Erythroblast (primary cell): ENCODE measurements around the gene FKBP10.

Experiments used
- DNase-seq, 2 experiments: peaks; one replicate each; lab custom pipeline; 2025; lab: John Stamatoyannopoulos, UW
- GATA1 ChIP-seq: IDR thresholded peaks from 2 replicates; pipeline ENCODE4 v1.6.1; 2011; ENCODE audit warnings: low read depth, mild to moderate bottlenecking, control low read depth, low read length, moderate library complexity
- POLR2A ChIP-seq: IDR thresholded peaks from 2 replicates; pipeline ENCODE4 v1.6.1; 2011; ENCODE audit warnings: mild to moderate bottlenecking, low read length

Gene FKBP10

GRCh38 chr17:41810659-41811548 is 1.9 kb upstream of the FKBP10 start:
- no peak for TF ChIP-seq GATA1
- TF ChIP-seq POLR2A = no peak
- DNase-seq = no peak

- peak; percentile 68 to 72 for DNase-seq
- TF ChIP-seq GATA1 (no peak), POLR2A (no peak)
Observed at GRCh38 chr17:41811549-41812380, 1.0 kb upstream of the FKBP10 start, which contains the start of gene P3H4. P3H4 (minus strand) TSS chr17:41811949; CDS start chr17:41811915, 34 bp downstream.

- DNase-seq = no peak
- TF ChIP-seq POLR2A = no peak
- no peak for TF ChIP-seq GATA1
Observed at GRCh38 chr17:41813152-41813680, 412 bp downstream of the FKBP10 start.

- no peak for DNase-seq
- TF ChIP-seq GATA1 (no peak), POLR2A (no peak)
Observed at GRCh38 chr17:41813699-41814124, 908 bp downstream of the FKBP10 start.

- TF ChIP-seq GATA1 = no peak
- TF ChIP-seq POLR2A = no peak
Observed at GRCh38 chr17:41814195-41814594, 1.4 kb downstream of the FKBP10 start.

GRCh38 chr17:41816637-41817320 is 4.0 kb downstream of the FKBP10 start:
- TF ChIP-seq POLR2A = no peak
- TF ChIP-seq GATA1 = no peak
- DNase-seq = no peak

More at GRCh38 chr17:41814195-41814594, 1.4 kb downstream of the FKBP10 start:
- no peak for DNase-seq

- DNase-seq = no peak
- TF ChIP-seq GATA1 (no peak), POLR2A (no peak)
Observed at GRCh38 chr17:41818024-41818423, 5.2 kb downstream of the FKBP10 start.

- TF ChIP-seq GATA1 = no peak
- TF ChIP-seq POLR2A = no peak
- no peak for DNase-seq
Observed at GRCh38 chr17:41821776-41822175, 9.0 kb downstream of the FKBP10 start.

- TF ChIP-seq POLR2A = no peak
- TF ChIP-seq GATA1 = no peak
- no peak for DNase-seq
Observed at GRCh38 chr17:41822216-41823140, 9.7 kb downstream of the FKBP10 start.

GRCh38 chr17:41823141-41823524 is 10.3 kb downstream of the FKBP10 start:
- no peak for TF ChIP-seq GATA1
- no peak for TF ChIP-seq POLR2A

GRCh38 chr17:41823580-41823979 is 10.8 kb downstream of the FKBP10 start:
- TF ChIP-seq GATA1 (no peak), POLR2A (no peak)
- DNase-seq = no peak

More at GRCh38 chr17:41823141-41823524, 10.3 kb downstream of the FKBP10 start:
- DNase-seq = no peak

GRCh38 chr17:41824086-41824485 is 11.3 kb downstream of the FKBP10 start:
- DNase-seq = no peak

More at GRCh38 chr17:41824086-41824485, 11.3 kb downstream of the FKBP10 start:
- TF ChIP-seq POLR2A (no peak), GATA1 (no peak)
